Dermis lymphatic vessel endothelial cell (primary cell): ENCODE measurements around the gene ITGAX. TPM values are rescaled to one million over a fixed set of nuclear protein-coding genes. Genes with fewer than 3 reads are reported as not detected.

Experiments used
- total RNA-seq: library from RNA; depleted of rRNA; stranded (reverse); fragments of >200 nt; gene quantifications from 2 replicates; pipeline ENCODE4 v1.2.1, GENCODE V29; 2014

ITGAX gene
- 0.34 TPM in 1 of 2 replicates, not detected in the other for total RNA-seq

DNA sequence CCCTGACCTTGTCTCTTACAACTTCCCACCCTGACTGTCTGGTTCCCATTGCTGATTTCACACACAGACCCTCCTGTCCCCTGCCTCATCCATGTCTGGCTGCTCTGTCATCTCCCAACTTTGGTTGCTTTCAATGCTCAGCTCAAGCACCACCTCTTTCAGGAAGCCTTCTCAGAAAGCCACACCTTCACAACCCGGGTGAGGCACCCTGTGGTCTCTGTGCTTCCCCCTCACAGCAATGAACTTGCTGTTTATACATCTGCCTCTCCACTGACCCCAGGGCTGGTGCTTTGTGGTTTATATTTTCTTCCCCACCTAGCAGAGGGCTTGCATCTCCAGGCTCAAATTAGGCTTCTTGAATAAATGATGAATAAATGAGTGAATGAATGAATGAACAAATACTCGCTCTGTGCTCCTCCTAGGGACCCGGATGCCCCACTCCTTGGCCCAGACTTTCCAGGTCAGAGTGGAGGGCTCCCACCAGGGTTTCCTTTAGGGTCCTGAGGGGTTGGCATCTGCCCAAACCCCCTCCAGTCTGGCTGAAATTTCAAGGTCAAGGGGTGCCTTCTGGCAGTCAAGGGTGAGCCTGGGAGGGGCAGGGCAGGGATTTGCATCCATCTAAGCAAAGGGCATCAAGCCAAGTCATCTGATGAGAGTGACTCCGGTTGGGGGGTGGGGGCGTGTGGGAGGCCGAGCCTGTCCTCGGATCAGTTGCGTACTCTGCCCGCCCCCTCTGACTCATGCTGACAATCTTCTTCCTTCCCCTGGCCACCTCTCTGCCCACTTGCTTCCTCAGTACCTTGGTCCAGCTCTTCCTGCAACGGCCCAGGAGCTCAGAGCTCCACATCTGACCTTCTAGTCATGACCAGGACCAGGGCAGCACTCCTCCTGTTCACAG is at the start of gene ITGAX:
Gene ITGAX, plus strand, starts transcription at position 783 of the 898 bp plus-strand sequence. Its CDS starts 79 bp downstream, at position 862.

GRCh38 chr16:31393056-31393455 is 38.1 kb downstream of the ITGAX start, which contains the start of gene ITGAD:
TSS of gene ITGAD (plus strand) at chr16:31393335. CDS start at chr16:31393361, 26 bp downstream.

DNA sequence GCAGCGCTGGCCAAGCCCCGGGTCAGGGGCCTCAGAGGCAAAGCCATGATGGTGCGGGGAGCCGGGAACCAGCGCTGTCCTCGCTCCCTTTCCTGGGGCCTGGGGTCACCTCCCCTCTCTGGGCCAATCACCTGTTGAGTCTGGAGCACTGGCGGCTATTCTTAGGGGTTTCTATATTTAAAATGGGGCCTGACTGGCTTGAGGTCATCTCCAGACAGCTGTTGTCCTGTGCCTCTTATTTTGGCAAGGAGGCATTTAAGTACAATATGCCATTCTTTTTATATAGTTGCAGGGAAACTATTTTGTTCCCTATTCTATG is 73.3 kb downstream of the ITGAX start, which contains the start of gene COX6A2:
Gene COX6A2, minus strand, starts transcription at position 82 of the 319 bp plus-strand sequence. Its CDS starts 35 bp downstream, at position 47.

Other genes with a start within 250 kb of the ITGAX start
- 9.2 and 9.5 TPM in 2 replicates for gene BCKDK, start 246.8 kb upstream of the ITGAX start, total RNA-seq
- gene KAT8, start 237.5 kb upstream of the ITGAX start, total RNA-seq = 42.3 and 42.9 TPM in 2 replicates
- gene PRSS8, start 219.4 kb upstream of the ITGAX start, total RNA-seq = not detected in 2 replicates
- 0.26 and 0.87 TPM in 2 replicates for gene PRSS36, start 205.1 kb upstream of the ITGAX start, total RNA-seq
- 32.1 and 33.1 TPM in 2 replicates for gene FUS, start 175.0 kb upstream of the ITGAX start, total RNA-seq
- 66.0 and 80.8 TPM in 2 replicates for gene PYCARD, start 152.4 kb upstream of the ITGAX start, total RNA-seq
- not detected in 2 replicates for gene TRIM72, start 141.1 kb upstream of the ITGAX start, total RNA-seq
- not detected in 2 replicates for gene PYDC1, start 138.0 kb upstream of the ITGAX start, total RNA-seq
- not detected in 2 replicates for gene ITGAM, start 95.2 kb upstream of the ITGAX start, total RNA-seq
- not detected in 2 replicates for gene ITGAD, start 38.2 kb downstream of the ITGAX start, total RNA-seq
- not detected in 2 replicates for gene COX6A2, start 73.2 kb downstream of the ITGAX start, total RNA-seq
- gene ZNF843, start 87.6 kb downstream of the ITGAX start, total RNA-seq = under 0.01 and 0.26 TPM in 2 replicates
- gene ARMC5, start 104.3 kb downstream of the ITGAX start, total RNA-seq = 11.4 and 14.2 TPM in 2 replicates
- gene TGFB1I1, start 117.0 kb downstream of the ITGAX start, total RNA-seq = 29.8 and 30.9 TPM in 2 replicates
- 0.11 TPM in 1 of 2 replicates, not detected in the other for gene SLC5A2, start 127.9 kb downstream of the ITGAX start, total RNA-seq
- 23.6 and 26.5 TPM in 2 replicates for gene RUSF1, start 153.2 kb downstream of the ITGAX start, total RNA-seq
- gene AHSP, start 172.7 kb downstream of the ITGAX start, total RNA-seq = not detected in 2 replicates